ENCODE results near the gene HES1. TPM values are rescaled to one million over a fixed set of nuclear protein-coding genes. Genes with fewer than 3 reads are reported as not detected.

The HES1 gene
- total and polyA plus RNA-seq, 4 donors = 22.5 to 51.9 (median 33.0) TPM

DNA sequence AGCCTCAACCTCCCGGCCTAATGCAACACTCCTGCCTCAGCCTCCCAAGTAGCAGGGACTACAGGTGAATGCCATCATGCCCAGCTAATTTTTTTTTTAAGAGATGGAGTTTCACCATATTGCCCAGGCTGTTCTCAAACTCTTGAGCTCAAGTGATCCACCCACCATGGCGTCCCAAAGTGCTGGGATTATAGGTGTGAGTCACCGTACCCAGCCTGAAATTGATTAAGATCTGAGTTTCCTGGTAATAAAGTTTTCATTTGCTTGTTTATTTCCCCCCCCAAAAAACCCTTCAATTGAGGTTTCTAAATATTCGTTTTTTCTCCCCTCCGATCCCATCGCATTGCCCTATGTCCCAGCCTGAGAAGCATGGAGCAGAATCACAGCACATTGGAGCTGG, 39.0 kb downstream of the HES1 start:
- Histone ChIP-seq H3K36me3 (ENCODE audit: control insufficient read depth in 1 of 2, insufficient read depth in 2 of 2, low read length in 1 of 2) (no peaks in the 10 kb centered on the region), H3K4me1 (ENCODE audit: control insufficient read depth in 1 of 2, insufficient read depth in 2 of 2, low read length in 2 of 2) (no peaks in the 10 kb centered on the region), H3K9me3 (ENCODE audit: control insufficient read depth, low read length) (no peaks in the 10 kb centered on the region), H3K4me3 (ENCODE audit: low read length in 2 of 2) (no peak overlapping the region), H3K27ac (ENCODE audit: low read depth in 1 of 2, low read length in 2 of 2) (no peak overlapping the region), H3K27me3 (ENCODE audit: control insufficient read depth in 1 of 2, insufficient read depth in 2 of 2, low read length in 1 of 2) (no peaks in the 10 kb centered on the region)
- WGBS, 2 donors = 98% methylated on average over 6 of the region's 6 CpGs
- no peak for DNase-seq
- ATAC-seq (ENCODE audit: low FRiP score) = no peak
- intact Hi-C loops (cut with DNase I) = no loop called here

- Histone ChIP-seq H3K4me3 (ENCODE audit: low read length in 2 of 2) (no peak overlapping the region), H3K4me1 (ENCODE audit: control insufficient read depth in 1 of 2, insufficient read depth in 2 of 2, low read length in 2 of 2) (no peaks in the 10 kb centered on the region), H3K27ac (ENCODE audit: low read depth in 1 of 2, low read length in 2 of 2) (no peak overlapping the region), H3K9me3 (ENCODE audit: control insufficient read depth, low read length) (no peaks in the 10 kb centered on the region), H3K27me3 (ENCODE audit: control insufficient read depth in 1 of 2, insufficient read depth in 2 of 2, low read length in 1 of 2) (no peaks in the 10 kb centered on the region), H3K36me3 (ENCODE audit: control insufficient read depth in 1 of 2, insufficient read depth in 2 of 2, low read length in 1 of 2) (no peaks in the 10 kb centered on the region)
- DNase-seq = no peak
- intact Hi-C loops (cut with DNase I) = no loop called here
- ATAC-seq (ENCODE audit: low FRiP score) = no peak
- WGBS, 2 donors = 80 to 83% methylated on average over 18 of the region's 18 CpGs
These were observed 40.5 kb downstream of the HES1 start for GRCh38 chr3:194176274-194176991.

DNA sequence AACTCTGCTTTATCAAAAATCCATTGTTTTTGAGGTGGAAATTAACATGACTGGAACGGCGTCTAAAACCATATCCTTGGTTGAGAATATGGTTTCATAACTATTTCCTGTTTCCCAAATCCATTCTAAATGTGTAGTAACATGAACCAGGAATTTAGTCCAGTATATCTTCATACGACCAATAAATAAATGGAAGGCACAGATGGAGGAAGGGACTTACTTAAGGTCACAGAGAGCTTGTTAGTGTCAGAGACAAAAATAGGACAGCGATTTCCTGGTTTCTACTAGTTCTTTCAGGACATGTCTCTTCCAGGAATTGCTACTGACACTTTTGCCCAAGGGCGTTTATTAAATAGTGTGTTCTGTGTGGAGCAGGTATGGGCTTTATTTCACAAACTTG, 41.2 kb downstream of the HES1 start:
- Histone ChIP-seq H3K36me3 (ENCODE audit: control insufficient read depth in 1 of 2, insufficient read depth in 2 of 2, low read length in 1 of 2) (no peaks in the 10 kb centered on the region), H3K27ac (ENCODE audit: low read depth in 1 of 2, low read length in 2 of 2) (no peak overlapping the region), H3K4me1 (ENCODE audit: control insufficient read depth in 1 of 2, insufficient read depth in 2 of 2, low read length in 2 of 2) (no peaks in the 10 kb centered on the region), H3K4me3 (ENCODE audit: low read length in 2 of 2) (no peak overlapping the region), H3K9me3 (ENCODE audit: control insufficient read depth, low read length) (no peaks in the 10 kb centered on the region), H3K27me3 (ENCODE audit: control insufficient read depth in 1 of 2, insufficient read depth in 2 of 2, low read length in 1 of 2) (no peaks in the 10 kb centered on the region)
- intact Hi-C loops (cut with DNase I) = no loop called here
- ATAC-seq (ENCODE audit: low FRiP score) (no peak), DNase-seq (no peak)
- WGBS, 2 donors = 91 to 92% methylated on average over 5 of the region's 5 CpGs

GRCh38 chr3:194178128-194178527, 42.2 kb downstream of the HES1 start:
- ATAC-seq (ENCODE audit: low FRiP score) (no peak), DNase-seq (no peak)
- H3K9me3 ChIP-seq (ENCODE audit: control insufficient read depth, low read length) = no peaks in the 10 kb centered on the region
- H3K27me3 ChIP-seq (ENCODE audit: control insufficient read depth in 1 of 2, insufficient read depth in 2 of 2, low read length in 1 of 2) = no peaks in the 10 kb centered on the region
- no peaks in the 10 kb centered on the region for H3K4me1 ChIP-seq (ENCODE audit: control insufficient read depth in 1 of 2, insufficient read depth in 2 of 2, low read length in 2 of 2)
- no peaks in the 10 kb centered on the region for H3K36me3 ChIP-seq (ENCODE audit: control insufficient read depth in 1 of 2, insufficient read depth in 2 of 2, low read length in 1 of 2)
- H3K4me3 ChIP-seq (ENCODE audit: low read length in 2 of 2) = no peak overlapping the region
- intact Hi-C loops (cut with DNase I) = no loop called here
- no peak overlapping the region for H3K27ac ChIP-seq (ENCODE audit: low read depth in 1 of 2, low read length in 2 of 2)
- 81 to 84% methylated on average over 4 of the region's 4 CpGs for WGBS, 2 donors

DNA sequence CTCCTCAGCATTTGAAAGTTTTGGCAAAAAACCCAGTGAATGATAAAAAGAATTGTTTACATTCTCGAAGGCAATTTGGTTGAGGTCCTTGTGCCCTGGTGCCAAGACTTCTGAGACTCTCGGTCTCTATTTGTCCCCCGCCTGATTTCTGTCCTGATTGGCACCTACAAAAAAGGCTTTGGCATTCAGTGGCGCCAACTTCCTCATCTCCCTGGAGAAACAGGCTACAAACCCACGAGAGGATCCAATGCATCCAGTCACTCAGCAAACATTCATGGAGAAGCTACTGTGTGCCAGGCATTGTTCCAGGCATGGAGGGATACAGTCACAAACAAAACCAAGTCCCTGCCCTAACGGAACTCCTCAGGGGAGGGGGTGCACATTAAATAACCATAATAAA, 42.7 kb downstream of the HES1 start:
- Histone ChIP-seq H3K27me3 (ENCODE audit: control insufficient read depth in 1 of 2, insufficient read depth in 2 of 2, low read length in 1 of 2) (no peaks in the 10 kb centered on the region), H3K9me3 (ENCODE audit: control insufficient read depth, low read length) (no peaks in the 10 kb centered on the region), H3K27ac (ENCODE audit: low read depth in 1 of 2, low read length in 2 of 2) (no peak overlapping the region), H3K36me3 (ENCODE audit: control insufficient read depth in 1 of 2, insufficient read depth in 2 of 2, low read length in 1 of 2) (no peaks in the 10 kb centered on the region), H3K4me3 (ENCODE audit: low read length in 2 of 2) (no peak overlapping the region), H3K4me1 (ENCODE audit: control insufficient read depth in 1 of 2, insufficient read depth in 2 of 2, low read length in 2 of 2) (no peaks in the 10 kb centered on the region)
- WGBS, 2 donors = 8 to 14% methylated on average over 6 of the region's 6 CpGs
- DNase-seq (no peak), ATAC-seq (ENCODE audit: low FRiP score) (no peak)
- intact Hi-C loops (cut with DNase I) = no loop called here

GRCh38 chr3:194180570-194180969, 44.6 kb downstream of the HES1 start:
- H3K27ac ChIP-seq (ENCODE audit: low read depth in 1 of 2, low read length in 2 of 2) = no peak overlapping the region
- H3K27me3 ChIP-seq (ENCODE audit: control insufficient read depth in 1 of 2, insufficient read depth in 2 of 2, low read length in 1 of 2) = no peaks in the 10 kb centered on the region
- no peak for ATAC-seq (ENCODE audit: low FRiP score)
- H3K4me3 ChIP-seq (ENCODE audit: low read length in 2 of 2) = no peak overlapping the region
- no peak for DNase-seq
- 89 to 99% methylated on average over 5 of the region's 5 CpGs for WGBS, 2 donors
- H3K36me3 ChIP-seq (ENCODE audit: control insufficient read depth in 1 of 2, insufficient read depth in 2 of 2, low read length in 1 of 2) = no peaks in the 10 kb centered on the region
- H3K4me1 ChIP-seq (ENCODE audit: control insufficient read depth in 1 of 2, insufficient read depth in 2 of 2, low read length in 2 of 2) = no peaks in the 10 kb centered on the region
- intact Hi-C loops (cut with DNase I) = no loop called here
- no peaks in the 10 kb centered on the region for H3K9me3 ChIP-seq (ENCODE audit: control insufficient read depth, low read length)

- Histone ChIP-seq H3K4me3 (ENCODE audit: low read length in 2 of 2) (no peak overlapping the region), H3K36me3 (ENCODE audit: control insufficient read depth in 1 of 2, insufficient read depth in 2 of 2, low read length in 1 of 2) (no peaks in the 10 kb centered on the region), H3K9me3 (ENCODE audit: control insufficient read depth, low read length) (no peaks in the 10 kb centered on the region), H3K4me1 (ENCODE audit: control insufficient read depth in 1 of 2, insufficient read depth in 2 of 2, low read length in 2 of 2) (no peaks in the 10 kb centered on the region), H3K27me3 (ENCODE audit: control insufficient read depth in 1 of 2, insufficient read depth in 2 of 2, low read length in 1 of 2) (no peaks in the 10 kb centered on the region), H3K27ac (ENCODE audit: low read depth in 1 of 2, low read length in 2 of 2) (no peak overlapping the region)
- intact Hi-C loops (cut with DNase I) = no loop called here
- ATAC-seq (ENCODE audit: low FRiP score) (no peak), DNase-seq (no peak)
- WGBS, 2 donors = 90 to 94% methylated on average over 11 of the region's 11 CpGs
These were observed 45.9 kb downstream of the HES1 start for GRCh38 chr3:194181612-194182529.

DNA sequence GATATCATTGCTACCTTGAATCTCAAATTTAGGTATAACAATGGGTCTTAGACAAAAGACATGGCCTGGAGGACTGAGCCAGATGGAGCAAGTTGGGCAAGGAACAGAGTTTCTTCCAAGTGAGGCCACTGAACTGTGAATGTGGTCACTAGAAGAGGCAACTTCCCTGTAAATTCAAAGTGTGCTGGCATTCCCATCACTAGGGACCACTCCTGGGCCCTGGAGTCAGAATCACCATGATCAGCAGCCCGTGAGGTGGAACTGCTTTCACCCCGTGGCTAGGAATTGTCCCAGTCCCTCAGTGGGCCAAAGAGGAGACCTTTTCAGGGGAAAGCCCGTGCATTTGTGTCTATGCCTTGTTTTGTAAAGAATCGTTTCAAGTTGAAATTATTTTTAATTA, 47.3 kb downstream of the HES1 start:
- 97% methylated on average over 4 of the region's 4 CpGs for WGBS, 2 donors
- Histone ChIP-seq H3K27ac (ENCODE audit: low read depth in 1 of 2, low read length in 2 of 2) (no peak overlapping the region), H3K9me3 (ENCODE audit: control insufficient read depth, low read length) (no peaks in the 10 kb centered on the region), H3K4me3 (ENCODE audit: low read length in 2 of 2) (no peak overlapping the region), H3K36me3 (ENCODE audit: control insufficient read depth in 1 of 2, insufficient read depth in 2 of 2, low read length in 1 of 2) (no peaks in the 10 kb centered on the region), H3K27me3 (ENCODE audit: control insufficient read depth in 1 of 2, insufficient read depth in 2 of 2, low read length in 1 of 2) (no peaks in the 10 kb centered on the region), H3K4me1 (ENCODE audit: control insufficient read depth in 1 of 2, insufficient read depth in 2 of 2, low read length in 2 of 2) (no peaks in the 10 kb centered on the region)
- intact Hi-C loops (cut with DNase I) = no loop called here
- ATAC-seq (ENCODE audit: low FRiP score) (no peak), DNase-seq (no peak)
